GM11168 (cell line): ENCODE data around the gene CYP4A22.

ENCODE experiments used
- in situ Hi-C: fragments of 300-500 bp; cut with MboI; formaldehyde crosslinking; loops from one replicate; pipeline ENCODE4 v1.12.0; 2022; ENCODE audit warnings: low sequenced_read_pairs; ENCODE audit not compliant: unreplicated experiment

The CYP4A22 gene

DNA sequence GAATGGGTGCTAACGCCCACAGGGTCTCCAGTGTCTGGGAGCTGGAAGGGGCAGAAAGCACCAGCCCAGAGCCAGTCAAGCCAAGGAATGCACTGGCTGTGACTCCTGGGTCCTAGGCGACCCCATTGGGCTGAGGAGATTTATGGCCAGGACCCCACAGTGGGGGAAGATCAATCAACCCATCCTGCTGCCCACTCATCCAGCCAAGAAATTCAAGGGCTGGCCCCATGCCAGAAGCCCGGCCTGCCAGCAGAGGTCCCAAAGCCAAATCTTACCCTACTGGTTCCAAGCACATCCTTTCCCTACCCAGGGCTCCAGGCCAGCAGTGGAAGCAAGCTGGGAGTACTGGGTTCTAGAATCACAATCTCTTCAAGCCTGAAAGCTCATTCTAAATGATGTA lies 59.4 kb downstream of the CYP4A22 start:
- in situ Hi-C loops, result loop anchor here (25.0 kb wide), 2 partner anchors 216 to 516 kb away; partner anchors contain the start of gene FOXE3

DNA sequence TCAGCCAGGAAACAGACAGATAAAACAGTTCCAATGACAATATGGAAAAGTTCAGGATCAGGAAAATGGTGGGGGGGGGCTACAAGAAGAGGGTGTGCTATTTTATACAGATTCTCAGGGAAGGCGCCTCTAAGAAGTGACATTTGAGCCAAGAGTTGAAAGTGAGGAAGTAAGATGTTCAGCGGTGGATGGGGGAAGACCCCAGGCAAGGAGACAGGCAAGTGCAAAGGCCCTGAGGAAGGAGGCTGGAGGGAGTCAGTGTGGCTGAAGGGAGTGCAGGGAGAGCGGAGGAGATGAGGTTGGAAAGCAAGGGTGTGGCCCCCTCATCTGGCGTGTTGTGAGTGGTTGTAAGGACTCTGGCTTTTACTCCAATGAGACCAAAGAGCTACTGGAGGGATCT lies 61.0 kb downstream of the CYP4A22 start:
- in situ Hi-C loops, result loop anchor here (25.0 kb wide), 2 partner anchors 214 to 514 kb away; partner anchors contain the start of gene FOXE3
